Sigmoid colon (tissue), 4 donors: ENCODE results near the gene RING1.

ENCODE experiments used
- CTCF ChIP-seq, 4 experiments: fragments of 450-650 bp in 3 of 4; fragments of 200-600 bp in 1 of 4; IDR thresholded peaks; one replicate each; pipeline ENCODE4 v1.5.1; 2016 to 2019; ENCODE audit warnings: antibody characterized with exemption in 4 of 4, mild to moderate bottlenecking in 3 of 4, moderate library complexity in 2 of 4
- POLR2A ChIP-seq, 2 donors: fragments of 450-650 bp; IDR thresholded peaks; one replicate each; pipeline ENCODE4 v1.6.1; 2016; ENCODE audit warnings: antibody characterized with exemption in 2 of 2, mild to moderate bottlenecking in 2 of 2, moderate library complexity in 2 of 2
- POLR2AphosphoS5 ChIP-seq, 4 donors: sonication (generic); formaldehyde crosslinking; IDR thresholded peaks; one replicate each; pipeline ENCODE4 v1.6.1; 2017; ENCODE audit warnings: antibody characterized with exemption in 4 of 4

GRCh38 chr6:33195304-33196165 is 12.8 kb upstream of the RING1 start:
- TF ChIP-seq CTCF (IDR thresholded peaks at IDR 0.05) = no peak
- no peak for TF ChIP-seq POLR2A (IDR thresholded peaks at IDR 0.05)
- no peak for TF ChIP-seq POLR2AphosphoS5 (IDR thresholded peaks at IDR 0.05)
